ENCODE data around the gene NXPE3. TPM values are rescaled to one million over a fixed set of nuclear protein-coding genes. Genes with fewer than 3 reads are reported as not detected.

Gene NXPE3
- total RNA-seq, 1 experiment from 2014 or later = 3.9 TPM

DNA sequence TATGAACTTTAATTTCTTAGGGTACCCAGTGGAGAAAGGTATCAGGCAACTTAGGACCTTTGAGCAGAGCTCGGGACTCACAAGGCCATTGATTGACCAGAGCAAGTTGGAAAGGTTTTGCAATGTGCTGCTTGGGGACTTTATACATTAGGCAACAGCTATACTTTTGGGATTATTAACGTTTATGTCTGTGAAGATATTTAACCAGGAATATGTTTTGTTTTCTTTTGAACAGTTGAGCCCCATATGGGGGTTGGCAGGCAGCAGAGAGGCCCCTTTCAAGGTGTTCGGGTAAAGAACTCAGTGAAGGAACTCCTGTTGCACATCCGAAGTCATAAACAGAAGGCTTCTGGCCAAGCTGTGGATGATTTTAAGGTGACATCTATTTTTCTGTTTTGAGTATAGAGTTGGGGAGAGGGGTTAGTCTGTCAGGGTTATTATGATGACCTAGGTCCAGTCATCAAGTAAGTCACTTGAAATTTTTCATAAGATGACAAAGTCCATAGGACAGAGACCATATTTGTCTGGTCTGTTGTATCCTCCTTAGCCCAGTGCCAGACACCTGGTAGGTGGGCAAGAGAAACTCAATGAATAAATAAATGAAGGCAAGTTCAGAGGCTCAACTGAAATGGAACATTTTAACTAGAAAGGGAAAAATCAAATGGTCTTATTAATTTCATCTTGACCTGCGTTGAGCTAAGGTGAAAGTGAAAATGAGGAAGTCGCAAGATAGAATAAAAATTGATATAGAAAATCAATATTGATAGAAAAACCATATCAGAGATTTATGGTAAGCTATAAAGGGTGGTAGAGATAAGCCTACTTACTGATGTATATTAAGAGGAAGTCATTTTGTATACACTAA lies 73.1 kb downstream of the NXPE3 start:
- H3K4me3 Mint-ChIP-seq (ENCODE audit: unreplicated experiment) = peak overlapping the region; percentile 94
- peaks cover 78% of the 10 kb centered on the region for H3K36me3 Mint-ChIP-seq (ENCODE audit: insufficient read depth, unreplicated experiment)
- no peaks in the 10 kb centered on the region for H3K9me3 Mint-ChIP-seq (ENCODE audit: unreplicated experiment)
- H3K27me3 Mint-ChIP-seq (ENCODE audit: insufficient read depth, unreplicated experiment) = no peaks in the 10 kb centered on the region
- CTCF ChIA-PET = interaction anchor here (0.6 to 2.2 kb wide), 10 partner anchors 12 to 377 kb away, joined by 3 to 16 read pairs (median 4); no protein-coding TSS in a partner anchor
- TF ChIP-seq, protein P1, sequence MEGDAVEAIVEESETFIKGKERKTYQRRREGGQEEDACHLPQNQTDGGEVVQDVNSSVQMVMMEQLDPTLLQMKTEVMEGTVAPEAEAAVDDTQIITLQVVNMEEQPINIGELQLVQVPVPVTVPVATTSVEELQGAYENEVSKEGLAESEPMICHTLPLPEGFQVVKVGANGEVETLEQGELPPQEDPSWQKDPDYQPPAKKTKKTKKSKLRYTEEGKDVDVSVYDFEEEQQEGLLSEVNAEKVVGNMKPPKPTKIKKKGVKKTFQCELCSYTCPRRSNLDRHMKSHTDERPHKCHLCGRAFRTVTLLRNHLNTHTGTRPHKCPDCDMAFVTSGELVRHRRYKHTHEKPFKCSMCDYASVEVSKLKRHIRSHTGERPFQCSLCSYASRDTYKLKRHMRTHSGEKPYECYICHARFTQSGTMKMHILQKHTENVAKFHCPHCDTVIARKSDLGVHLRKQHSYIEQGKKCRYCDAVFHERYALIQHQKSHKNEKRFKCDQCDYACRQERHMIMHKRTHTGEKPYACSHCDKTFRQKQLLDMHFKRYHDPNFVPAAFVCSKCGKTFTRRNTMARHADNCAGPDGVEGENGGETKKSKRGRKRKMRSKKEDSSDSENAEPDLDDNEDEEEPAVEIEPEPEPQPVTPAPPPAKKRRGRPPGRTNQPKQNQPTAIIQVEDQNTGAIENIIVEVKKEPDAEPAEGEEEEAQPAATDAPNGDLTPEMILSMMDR (IDR thresholded peaks at IDR 0.05; ENCODE audit: unreplicated experiment) = no peak
- intact Hi-C loops (cut with micrococcal nuclease) = loop anchor here (5.0 to 10.0 kb wide), 2 partner anchors 40 to 213 kb away; no protein-coding TSS in a partner anchor
- H3K4me1 Mint-ChIP-seq (ENCODE audit: insufficient read depth, unreplicated experiment) = peaks cover 49% of the 10 kb centered on the region
- H3K27ac Mint-ChIP-seq (ENCODE audit: low read depth, unreplicated experiment) = peak overlapping the region; percentile 99
- POLR2A ChIA-PET = interaction anchor here (0.7 to 2.8 kb wide), 23 partner anchors 9 to 373 kb away, joined by 3 to 28 read pairs (median 3); partner anchors contain the start of gene ZBTB11
- DNase-seq (ENCODE audit: unreplicated experiment) = no peak
- no TSS peak for BruUV-seq (replicated peaks)

DNA sequence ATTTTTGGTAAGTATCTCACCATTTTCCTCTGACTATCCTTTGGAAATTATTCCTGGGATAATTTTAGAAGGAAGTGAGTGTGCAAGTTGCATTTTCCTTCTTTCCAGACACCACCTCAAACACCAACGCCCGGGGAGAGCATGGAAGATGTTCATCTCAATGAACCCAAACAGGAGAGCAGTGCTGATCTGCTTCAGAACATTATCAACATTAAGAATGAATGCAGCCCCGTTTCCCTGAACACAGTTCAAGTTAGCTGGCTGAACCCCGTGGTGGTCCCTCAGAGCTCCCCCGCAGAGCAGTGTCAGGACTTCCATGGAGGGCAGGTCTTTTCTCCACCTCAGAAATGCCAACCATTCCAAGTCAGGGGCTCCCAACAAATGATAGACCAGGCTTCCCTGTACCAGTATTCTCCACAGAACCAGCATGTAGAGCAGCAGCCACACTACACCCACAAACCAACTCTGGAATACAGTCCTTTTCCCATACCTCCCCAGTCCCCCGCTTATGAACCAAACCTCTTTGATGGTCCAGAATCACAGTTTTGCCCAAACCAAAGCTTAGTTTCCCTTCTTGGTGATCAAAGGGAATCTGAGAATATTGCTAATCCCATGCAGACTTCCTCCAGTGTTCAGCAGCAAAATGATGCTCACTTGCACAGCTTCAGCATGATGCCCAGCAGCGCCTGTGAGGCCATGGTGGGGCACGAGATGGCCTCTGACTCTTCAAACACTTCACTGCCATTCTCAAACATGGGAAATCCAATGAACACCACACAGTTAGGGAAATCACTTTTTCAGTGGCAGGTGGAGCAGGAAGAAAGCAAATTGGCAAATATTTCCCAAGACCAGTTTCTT lies 74.2 kb downstream of the NXPE3 start:
- DNase-seq (ENCODE audit: unreplicated experiment) = no peak
- Mint-ChIP-seq H3K4me3 (ENCODE audit: unreplicated experiment) (peak overlapping the region; percentile 13), H3K27ac (ENCODE audit: low read depth, unreplicated experiment) (no peak overlapping the region), H3K36me3 (ENCODE audit: insufficient read depth, unreplicated experiment) (peaks cover 89% of the 10 kb centered on the region), H3K4me1 (ENCODE audit: insufficient read depth, unreplicated experiment) (peaks cover 50% of the 10 kb centered on the region), H3K27me3 (ENCODE audit: insufficient read depth, unreplicated experiment) (no peaks in the 10 kb centered on the region), H3K9me3 (ENCODE audit: unreplicated experiment) (no peaks in the 10 kb centered on the region)
- TF ChIP-seq, protein P1 (IDR thresholded peaks at IDR 0.05; ENCODE audit: unreplicated experiment) = no peak
- BruUV-seq (replicated peaks) = no TSS peak
- ChIA-PET POLR2A (interaction anchor here (0.7 to 2.8 kb wide), 13 partner anchors 12 to 302 kb away, joined by 3 to 28 read pairs (median 4); no protein-coding TSS in a partner anchor), CTCF (interaction anchor here (0.7 to 2.2 kb wide), 7 partner anchors 11 to 376 kb away, joined by 3 to 16 read pairs (median 6); no protein-coding TSS in a partner anchor)
- intact Hi-C loops (cut with micrococcal nuclease) = loop anchor here (5.0 to 10.0 kb wide), 2 partner anchors 41 to 212 kb away; no protein-coding TSS in a partner anchor

DNA sequence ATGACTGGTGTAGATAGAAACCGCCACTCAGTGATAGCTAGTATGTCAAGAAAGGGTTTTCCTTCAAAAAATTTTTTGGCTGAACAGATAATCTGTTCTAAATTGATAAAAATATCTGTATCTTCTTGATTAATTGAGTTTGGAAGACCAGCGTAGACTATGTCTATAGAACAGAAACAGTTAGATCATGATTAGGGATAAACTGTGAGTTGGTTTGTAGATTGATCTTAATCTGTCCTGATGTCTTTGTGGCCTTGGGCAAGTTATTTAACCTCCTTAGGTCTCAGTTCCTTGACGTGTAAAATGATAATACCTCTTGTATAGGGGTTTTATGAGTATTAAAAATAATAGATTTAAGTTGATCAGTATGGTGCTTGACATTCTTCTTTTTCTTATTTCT lies 75.0 kb downstream of the NXPE3 start:
- Mint-ChIP-seq H3K4me1 (ENCODE audit: insufficient read depth, unreplicated experiment) (peaks cover 46% of the 10 kb centered on the region), H3K9me3 (ENCODE audit: unreplicated experiment) (no peaks in the 10 kb centered on the region), H3K36me3 (ENCODE audit: insufficient read depth, unreplicated experiment) (peaks cover 97% of the 10 kb centered on the region), H3K27ac (ENCODE audit: low read depth, unreplicated experiment) (no peak overlapping the region), H3K27me3 (ENCODE audit: insufficient read depth, unreplicated experiment) (no peaks in the 10 kb centered on the region), H3K4me3 (ENCODE audit: unreplicated experiment) (no peak overlapping the region)
- ChIA-PET CTCF (interaction anchor here (0.7 to 2.2 kb wide), 2 partner anchors 40 to 51 kb away, joined by 3 to 6 read pairs; no protein-coding TSS in a partner anchor), POLR2A (interaction anchor here (0.7 to 1.2 kb wide), 3 partner anchors 27 to 278 kb away, joined by 3 to 4 read pairs (median 3); no protein-coding TSS in a partner anchor)
- intact Hi-C loops (cut with micrococcal nuclease) = loop anchor here (5.0 to 10.0 kb wide), 2 partner anchors 42 to 211 kb away; no protein-coding TSS in a partner anchor
- TF ChIP-seq, protein P1 (IDR thresholded peaks at IDR 0.05; ENCODE audit: unreplicated experiment) = no peak
- DNase-seq (ENCODE audit: unreplicated experiment) = no peak
- no TSS peak for BruUV-seq (replicated peaks)
